ENCODE data around the gene RHEBL1.

RHEBL1 gene

DNA sequence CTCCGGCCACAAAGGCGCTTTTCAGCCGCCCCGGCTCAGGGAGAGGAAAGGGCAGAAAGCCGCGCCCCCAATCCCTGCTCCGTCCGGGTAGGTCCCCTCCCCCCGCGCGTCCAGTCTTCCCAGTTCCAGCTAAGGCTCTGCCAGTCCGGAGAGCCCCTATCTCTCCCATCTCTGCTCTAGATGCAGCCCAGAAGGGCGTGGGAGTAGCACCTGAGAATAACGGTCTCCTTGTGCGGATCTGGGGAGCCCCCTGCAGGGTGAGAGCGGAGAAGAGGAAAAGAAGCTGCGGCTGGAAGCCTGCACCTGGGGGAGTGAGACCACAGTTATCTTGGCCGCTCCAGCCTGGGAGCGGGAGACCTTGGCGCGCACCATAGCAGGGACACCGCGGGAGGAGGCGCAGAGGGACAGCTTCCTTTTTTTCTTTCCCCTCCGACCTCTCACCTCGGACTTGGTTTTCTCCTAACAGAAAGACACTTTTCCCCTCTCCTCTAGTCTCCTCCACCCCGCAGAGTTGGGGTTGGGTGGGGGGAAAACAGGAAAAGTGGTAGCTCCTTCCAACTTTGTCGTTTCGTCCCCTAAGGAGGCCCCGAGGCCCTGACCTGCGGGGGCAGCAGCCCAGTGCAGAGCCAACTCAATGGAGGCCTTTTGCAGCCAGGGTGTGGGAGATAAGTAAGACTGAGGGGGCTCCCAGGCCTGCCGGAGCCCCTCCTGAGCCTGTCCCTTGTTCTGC lies 22.5 kb upstream of the RHEBL1 start:
- H3F3A ChIP-seq (ENCODE audit: insufficient read depth, low read length), result no peaks in the 10 kb centered on the region
- DNase-seq, result peak; percentile 40
- TF ChIP-seq, protein P1, sequence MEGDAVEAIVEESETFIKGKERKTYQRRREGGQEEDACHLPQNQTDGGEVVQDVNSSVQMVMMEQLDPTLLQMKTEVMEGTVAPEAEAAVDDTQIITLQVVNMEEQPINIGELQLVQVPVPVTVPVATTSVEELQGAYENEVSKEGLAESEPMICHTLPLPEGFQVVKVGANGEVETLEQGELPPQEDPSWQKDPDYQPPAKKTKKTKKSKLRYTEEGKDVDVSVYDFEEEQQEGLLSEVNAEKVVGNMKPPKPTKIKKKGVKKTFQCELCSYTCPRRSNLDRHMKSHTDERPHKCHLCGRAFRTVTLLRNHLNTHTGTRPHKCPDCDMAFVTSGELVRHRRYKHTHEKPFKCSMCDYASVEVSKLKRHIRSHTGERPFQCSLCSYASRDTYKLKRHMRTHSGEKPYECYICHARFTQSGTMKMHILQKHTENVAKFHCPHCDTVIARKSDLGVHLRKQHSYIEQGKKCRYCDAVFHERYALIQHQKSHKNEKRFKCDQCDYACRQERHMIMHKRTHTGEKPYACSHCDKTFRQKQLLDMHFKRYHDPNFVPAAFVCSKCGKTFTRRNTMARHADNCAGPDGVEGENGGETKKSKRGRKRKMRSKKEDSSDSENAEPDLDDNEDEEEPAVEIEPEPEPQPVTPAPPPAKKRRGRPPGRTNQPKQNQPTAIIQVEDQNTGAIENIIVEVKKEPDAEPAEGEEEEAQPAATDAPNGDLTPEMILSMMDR (IDR thresholded peaks at IDR 0.05; ENCODE audit: low read length), result peak; percentile 50
- no peak for TF ChIP-seq EZH2 (optimal IDR thresholded peaks at IDR 0.05; ENCODE audit: low read depth, low read length)
- no peak for TF ChIP-seq EZH2phosphoT487 (IDR thresholded peaks at IDR 0.05; ENCODE audit: low read length)
- H3K27ac ChIP-seq (ENCODE audit: low read length), result no peak overlapping the region
- no peak overlapping the region for H3K9ac ChIP-seq (ENCODE audit: low read length)
- H2AFZ ChIP-seq (ENCODE audit: low read length), result no peak overlapping the region
- no peaks in the 10 kb centered on the region for H3K36me3 ChIP-seq (replicated peaks; ENCODE audit: insufficient read depth, low read length)
- H3K4me2 ChIP-seq (ENCODE audit: low read depth, low read length), result peak overlapping the region; percentile 64
- no peaks in the 10 kb centered on the region for H3K9me2 ChIP-seq (replicated peaks; ENCODE audit: insufficient read depth, low read length)
- H3K79me2 ChIP-seq (ENCODE audit: low read length), result no peaks in the 10 kb centered on the region
- H3K4me3 ChIP-seq (ENCODE audit: low read length), result peak overlapping the region; percentile 35; the same call in 1 of the 2 replicates
- H3K9me3 ChIP-seq (replicated peaks; ENCODE audit: insufficient read depth, low read length), result no peaks in the 10 kb centered on the region
- H3K27me3 ChIP-seq (replicated peaks; ENCODE audit: insufficient read depth, low read length), result peaks cover 70% of the 10 kb centered on the region
- peaks cover 5% of the 10 kb centered on the region for H3K4me1 ChIP-seq (ENCODE audit: low read length)
- H4K20me1 ChIP-seq (ENCODE audit: insufficient read depth, low read length), result no peaks in the 10 kb centered on the region

DNA sequence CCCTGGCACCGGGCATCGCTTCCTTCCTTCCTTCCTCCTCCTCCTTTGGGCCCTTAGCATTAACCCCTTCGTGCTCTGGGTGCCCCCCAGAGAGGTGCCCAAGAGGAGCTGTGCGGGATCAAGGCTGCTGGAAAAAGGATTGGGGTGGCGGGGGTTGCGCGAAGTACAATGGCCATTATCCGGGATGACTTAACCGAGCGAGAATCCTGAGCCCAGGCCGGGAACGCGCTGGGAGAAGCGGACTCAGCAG lies 22.0 kb upstream of the RHEBL1 start:
- H3K9me2 ChIP-seq (replicated peaks; ENCODE audit: insufficient read depth, low read length), result no peaks in the 10 kb centered on the region
- no peaks in the 10 kb centered on the region for H4K20me1 ChIP-seq (ENCODE audit: insufficient read depth, low read length)
- no peaks in the 10 kb centered on the region for H3F3A ChIP-seq (ENCODE audit: insufficient read depth, low read length)
- H3K79me2 ChIP-seq (ENCODE audit: low read length), result no peaks in the 10 kb centered on the region
- DNase-seq, result no peak
- TF ChIP-seq, protein P1 (IDR thresholded peaks at IDR 0.05; ENCODE audit: low read length), result no peak
- TF ChIP-seq EZH2phosphoT487 (IDR thresholded peaks at IDR 0.05; ENCODE audit: low read length) (no peak), EZH2 (optimal IDR thresholded peaks at IDR 0.05; ENCODE audit: low read depth, low read length) (no peak)
- H3K9me3 ChIP-seq (replicated peaks; ENCODE audit: insufficient read depth, low read length), result no peaks in the 10 kb centered on the region
- peak overlapping the region; percentile 35; the same call in 1 of the 2 replicates for H3K4me3 ChIP-seq (ENCODE audit: low read length)
- H3K4me1 ChIP-seq (ENCODE audit: low read length), result peaks cover 5% of the 10 kb centered on the region
- H2AFZ ChIP-seq (ENCODE audit: low read length), result no peak overlapping the region
- H3K27me3 ChIP-seq (replicated peaks; ENCODE audit: insufficient read depth, low read length), result peaks cover 70% of the 10 kb centered on the region
- peak overlapping the region; percentile 64 for H3K4me2 ChIP-seq (ENCODE audit: low read depth, low read length)
- no peak overlapping the region for H3K9ac ChIP-seq (ENCODE audit: low read length)
- H3K27ac ChIP-seq (ENCODE audit: low read length), result no peak overlapping the region
- H3K36me3 ChIP-seq (replicated peaks; ENCODE audit: insufficient read depth, low read length), result no peaks in the 10 kb centered on the region

DNA sequence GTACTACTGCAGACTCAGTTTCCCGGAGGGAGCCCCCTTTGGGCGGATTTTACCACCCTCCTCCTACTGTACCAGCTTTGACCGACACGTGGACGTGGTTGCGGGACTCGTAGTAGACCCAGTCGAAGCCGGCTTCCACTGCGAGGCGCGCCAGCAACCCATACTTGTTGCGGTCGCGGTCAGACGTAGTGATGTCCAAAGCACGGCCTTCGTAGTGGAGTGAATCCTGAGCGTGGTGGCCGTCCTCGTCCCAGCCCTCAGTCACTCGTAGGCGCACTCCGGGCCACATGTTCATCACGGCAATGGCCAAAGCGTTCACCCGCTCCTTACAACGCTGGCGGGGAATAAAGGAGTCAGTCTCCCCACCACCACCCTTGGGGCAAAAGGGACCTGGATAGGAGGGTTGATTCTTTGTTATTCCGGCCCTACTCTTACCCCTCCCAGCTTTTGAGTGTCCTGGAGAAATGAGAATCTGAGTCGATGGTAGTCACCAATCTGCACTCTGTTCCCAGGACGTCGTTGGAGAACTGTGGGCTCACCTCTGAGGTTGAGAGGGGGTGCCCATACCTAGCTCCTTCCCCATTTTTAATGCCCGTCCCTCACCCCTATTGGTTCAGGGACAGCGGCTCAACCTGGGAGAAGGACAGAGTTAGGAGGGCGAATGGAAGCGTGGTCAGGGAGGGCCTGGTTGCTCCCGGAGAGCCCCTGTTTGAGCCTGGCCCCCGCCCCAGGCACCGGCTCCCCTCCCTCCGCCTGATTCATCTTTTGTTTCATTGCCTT lies 21.5 kb upstream of the RHEBL1 start:
- no peak overlapping the region for H3K27ac ChIP-seq (ENCODE audit: low read length)
- peaks cover 5% of the 10 kb centered on the region for H3K4me1 ChIP-seq (ENCODE audit: low read length)
- H3F3A ChIP-seq (ENCODE audit: insufficient read depth, low read length), result no peaks in the 10 kb centered on the region
- H3K4me2 ChIP-seq (ENCODE audit: low read depth, low read length), result peak overlapping the region; percentile 64; the same call in 1 of the 2 replicates
- no peak overlapping the region for H2AFZ ChIP-seq (ENCODE audit: low read length)
- DNase-seq, result no peak
- peaks cover 70% of the 10 kb centered on the region for H3K27me3 ChIP-seq (replicated peaks; ENCODE audit: insufficient read depth, low read length)
- no peak overlapping the region for H3K9ac ChIP-seq (ENCODE audit: low read length)
- H4K20me1 ChIP-seq (ENCODE audit: insufficient read depth, low read length), result no peaks in the 10 kb centered on the region
- H3K9me2 ChIP-seq (replicated peaks; ENCODE audit: insufficient read depth, low read length), result no peaks in the 10 kb centered on the region
- no peaks in the 10 kb centered on the region for H3K9me3 ChIP-seq (replicated peaks; ENCODE audit: insufficient read depth, low read length)
- no peak overlapping the region for H3K4me3 ChIP-seq (ENCODE audit: low read length)
- H3K36me3 ChIP-seq (replicated peaks; ENCODE audit: insufficient read depth, low read length), result no peaks in the 10 kb centered on the region
- H3K79me2 ChIP-seq (ENCODE audit: low read length), result no peaks in the 10 kb centered on the region
- TF ChIP-seq EZH2 (optimal IDR thresholded peaks at IDR 0.05; ENCODE audit: low read depth, low read length), result no peak
- no peak for TF ChIP-seq EZH2phosphoT487 (IDR thresholded peaks at IDR 0.05; ENCODE audit: low read length)
- TF ChIP-seq, protein P1 (IDR thresholded peaks at IDR 0.05; ENCODE audit: low read length), result no peak
